ENCODE results near the gene CLCN7.
"Not testable (repeated sequence)": the region's sequence is repeated elsewhere in the genome, so short reads cannot be mapped to it uniquely, and the experiment has no call there.

Gene CLCN7

DNA sequence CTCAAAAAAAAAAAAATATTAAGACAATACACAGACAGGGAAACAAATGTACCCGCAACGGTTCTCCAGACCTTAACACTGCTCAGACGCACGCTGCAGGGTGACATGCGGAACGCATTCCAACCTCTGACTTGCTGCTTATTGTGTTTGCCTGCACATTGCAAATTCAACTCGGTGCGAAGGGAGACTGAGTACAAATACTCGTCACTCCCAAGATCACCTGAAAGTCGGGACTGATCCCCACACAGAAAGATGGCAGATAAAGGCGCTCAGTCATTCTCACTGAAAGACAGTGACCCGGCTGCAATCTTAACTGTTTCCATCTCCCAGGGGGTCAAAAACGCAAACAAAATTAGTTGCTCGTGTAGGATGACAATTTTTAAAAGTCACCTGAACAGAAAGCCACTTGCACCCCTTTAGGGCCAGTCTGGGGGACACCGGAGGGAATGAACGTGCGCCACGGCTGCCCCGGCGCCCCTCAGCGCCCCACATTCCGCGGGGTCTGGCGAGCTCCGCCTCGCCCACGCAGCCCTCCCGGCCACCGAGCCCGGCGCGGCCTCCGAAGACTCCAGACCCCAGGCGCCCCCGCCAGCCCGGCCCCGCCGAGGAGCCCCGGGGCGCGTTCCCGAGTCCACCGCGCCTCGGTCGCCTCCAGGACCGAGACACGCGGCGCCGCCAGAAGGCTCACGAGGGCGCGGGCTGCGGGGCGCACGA, 589 bp downstream of the CLCN7 start:
- TF ChIP-seq, protein P1, sequence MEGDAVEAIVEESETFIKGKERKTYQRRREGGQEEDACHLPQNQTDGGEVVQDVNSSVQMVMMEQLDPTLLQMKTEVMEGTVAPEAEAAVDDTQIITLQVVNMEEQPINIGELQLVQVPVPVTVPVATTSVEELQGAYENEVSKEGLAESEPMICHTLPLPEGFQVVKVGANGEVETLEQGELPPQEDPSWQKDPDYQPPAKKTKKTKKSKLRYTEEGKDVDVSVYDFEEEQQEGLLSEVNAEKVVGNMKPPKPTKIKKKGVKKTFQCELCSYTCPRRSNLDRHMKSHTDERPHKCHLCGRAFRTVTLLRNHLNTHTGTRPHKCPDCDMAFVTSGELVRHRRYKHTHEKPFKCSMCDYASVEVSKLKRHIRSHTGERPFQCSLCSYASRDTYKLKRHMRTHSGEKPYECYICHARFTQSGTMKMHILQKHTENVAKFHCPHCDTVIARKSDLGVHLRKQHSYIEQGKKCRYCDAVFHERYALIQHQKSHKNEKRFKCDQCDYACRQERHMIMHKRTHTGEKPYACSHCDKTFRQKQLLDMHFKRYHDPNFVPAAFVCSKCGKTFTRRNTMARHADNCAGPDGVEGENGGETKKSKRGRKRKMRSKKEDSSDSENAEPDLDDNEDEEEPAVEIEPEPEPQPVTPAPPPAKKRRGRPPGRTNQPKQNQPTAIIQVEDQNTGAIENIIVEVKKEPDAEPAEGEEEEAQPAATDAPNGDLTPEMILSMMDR (conservative IDR thresholded peaks at IDR 0.05; ENCODE audit: low read depth, low read length) = no peak
- DNase-seq (ENCODE audit: low read depth) = no peak
- H3K4me3 ChIP-seq (ENCODE audit: low read length) = peak overlapping the region; percentile 77

DNA sequence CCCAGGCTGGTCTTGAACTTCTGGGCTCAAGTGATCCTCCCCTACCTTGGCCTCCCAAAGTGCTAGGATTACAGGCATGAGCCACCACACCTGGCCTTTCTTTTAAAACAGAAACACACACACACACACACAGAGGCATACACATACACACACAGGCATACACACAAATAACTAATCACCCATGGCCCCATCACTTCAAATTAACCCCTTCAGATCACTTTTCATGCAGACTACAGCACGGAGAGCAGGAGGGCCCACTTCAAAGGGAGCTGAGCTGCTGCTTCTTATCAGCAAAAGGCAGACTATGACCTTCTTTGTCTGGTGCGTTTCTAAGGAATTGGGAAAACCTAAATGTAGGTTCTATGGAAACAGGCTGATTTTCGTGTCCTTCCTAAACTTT, 1.9 kb downstream of the CLCN7 start:
- DNase-seq (ENCODE audit: low read depth) = no peak
- TF ChIP-seq, protein P1 (conservative IDR thresholded peaks at IDR 0.05; ENCODE audit: low read depth, low read length) = no peak
- H3K4me3 ChIP-seq (ENCODE audit: low read length) = no peak overlapping the region

DNA sequence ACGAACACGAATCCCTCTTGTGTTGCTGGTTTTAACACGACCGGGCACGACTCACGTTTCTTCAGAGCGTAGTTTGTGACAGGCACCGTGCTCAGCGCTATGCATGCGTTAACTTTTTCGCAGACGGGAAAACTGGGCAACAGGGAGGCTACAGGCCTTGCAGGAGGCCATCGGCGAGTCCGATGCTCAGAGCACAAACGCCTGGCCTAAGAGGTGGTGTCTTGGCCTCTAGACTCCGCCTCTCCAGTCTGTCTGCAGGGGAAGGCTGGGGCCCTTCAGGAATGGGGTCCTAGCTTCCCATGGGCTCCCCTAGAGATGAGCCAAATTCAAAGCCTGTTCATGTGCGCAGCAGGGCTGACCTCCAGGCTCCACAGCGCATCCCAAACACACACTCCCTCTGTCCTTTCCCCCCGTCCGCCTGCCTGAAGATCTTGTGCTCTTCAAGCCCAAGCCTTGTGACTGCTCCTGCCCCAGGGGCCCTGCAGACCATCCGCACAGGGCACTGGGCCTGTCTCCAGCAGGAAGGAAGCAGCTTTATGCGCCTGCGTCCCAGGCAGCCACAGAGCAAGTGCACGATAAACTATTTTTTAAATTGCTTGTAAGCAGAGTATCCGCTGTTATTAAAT, 3.1 kb downstream of the CLCN7 start:
- TF ChIP-seq, protein P1 (conservative IDR thresholded peaks at IDR 0.05; ENCODE audit: low read depth, low read length) = no peak
- no peak overlapping the region for H3K4me3 ChIP-seq (ENCODE audit: low read length)
- no peak for DNase-seq (ENCODE audit: low read depth)

DNA sequence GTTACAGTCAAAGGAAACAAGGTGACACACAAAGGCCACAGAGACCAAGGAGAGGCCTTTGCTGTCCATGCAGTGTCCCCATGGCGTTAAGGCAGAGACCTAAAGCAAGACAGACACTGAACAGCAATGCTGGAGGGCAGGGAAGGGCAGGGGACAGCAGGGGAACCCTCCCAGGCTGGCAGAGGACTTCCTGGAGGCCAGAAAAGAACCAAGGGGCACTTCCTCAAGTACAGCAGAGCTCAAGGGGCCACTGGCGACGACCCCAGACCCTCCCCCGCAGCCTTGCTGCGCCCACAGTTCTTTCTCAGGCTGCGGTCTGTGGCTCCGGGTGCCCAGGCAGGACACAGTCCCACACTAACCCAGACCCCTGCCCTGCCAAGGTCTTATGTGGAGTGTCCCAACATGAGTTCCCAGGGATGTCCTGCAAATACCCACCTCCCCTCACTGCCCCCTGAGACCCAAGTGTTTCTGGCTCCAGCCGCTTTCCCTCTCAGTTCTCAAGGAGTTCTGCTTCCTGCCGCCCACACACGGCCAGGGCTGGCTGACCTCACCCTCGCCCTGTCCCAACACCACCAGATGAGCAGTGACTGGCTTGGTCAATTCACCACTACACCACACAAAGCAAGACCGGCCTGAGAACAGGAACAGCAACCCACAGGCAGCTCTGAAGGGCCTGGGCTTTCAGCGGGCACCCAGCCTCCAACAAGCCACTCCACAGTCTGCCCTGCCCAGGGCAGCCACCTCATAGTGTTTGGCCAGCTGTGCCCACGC, 4.2 kb downstream of the CLCN7 start:
- no peak for DNase-seq (ENCODE audit: low read depth)
- TF ChIP-seq, protein P1 (conservative IDR thresholded peaks at IDR 0.05; ENCODE audit: low read depth, low read length) = no peak
- no peak overlapping the region for H3K4me3 ChIP-seq (ENCODE audit: low read length)

DNA sequence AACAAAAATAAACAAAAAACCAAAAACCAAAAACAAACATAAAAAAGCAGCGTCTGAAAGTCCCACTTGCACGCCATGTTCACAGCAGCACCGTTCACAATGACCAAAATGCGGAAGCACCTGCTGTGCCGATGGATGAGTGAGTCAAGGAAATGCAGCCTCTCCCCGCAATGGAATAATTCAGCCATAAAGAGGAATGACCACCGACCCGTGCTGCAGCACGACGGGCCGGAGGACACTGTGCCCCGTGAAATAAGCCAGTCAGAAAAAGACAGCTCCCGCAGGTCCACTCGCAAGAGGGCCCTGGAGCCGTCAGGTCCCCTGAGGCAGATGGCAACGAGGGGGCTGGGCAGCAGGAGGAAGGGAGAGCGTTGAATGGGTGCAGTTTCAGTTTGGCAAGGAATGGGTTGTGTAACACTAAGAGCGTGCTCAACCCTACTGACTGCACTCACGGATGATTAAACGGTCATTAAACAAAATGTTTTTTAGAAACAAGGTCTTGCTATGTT, 5.1 kb downstream of the CLCN7 start:
- TF ChIP-seq, protein P1 (conservative IDR thresholded peaks at IDR 0.05; ENCODE audit: low read depth, low read length) = no peak
- H3K4me3 ChIP-seq (ENCODE audit: low read length) = no peak overlapping the region
- DNase-seq (ENCODE audit: low read depth) = no peak

DNA sequence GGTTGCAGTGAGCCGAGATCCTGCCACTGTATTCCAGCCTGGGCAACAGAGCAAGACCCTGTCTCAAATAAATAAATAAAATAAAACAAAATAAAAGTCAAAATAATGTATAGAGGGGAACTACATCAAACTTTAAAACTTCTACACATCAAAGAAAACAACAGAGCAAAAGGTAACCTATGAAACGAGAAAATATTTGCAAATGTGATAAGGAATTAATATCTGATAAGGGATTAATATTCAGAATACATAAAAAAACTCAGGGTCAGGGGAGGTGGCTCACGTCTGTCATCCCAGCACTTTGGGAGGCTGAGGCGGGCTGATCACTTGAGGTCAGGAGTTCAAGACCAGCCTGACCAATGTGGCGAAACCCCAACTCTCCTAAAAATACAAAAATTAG, 5.7 kb downstream of the CLCN7 start:
- not testable (repeated sequence) for H3K4me3 ChIP-seq (ENCODE audit: low read length); DNase-seq (ENCODE audit: low read depth)

DNA sequence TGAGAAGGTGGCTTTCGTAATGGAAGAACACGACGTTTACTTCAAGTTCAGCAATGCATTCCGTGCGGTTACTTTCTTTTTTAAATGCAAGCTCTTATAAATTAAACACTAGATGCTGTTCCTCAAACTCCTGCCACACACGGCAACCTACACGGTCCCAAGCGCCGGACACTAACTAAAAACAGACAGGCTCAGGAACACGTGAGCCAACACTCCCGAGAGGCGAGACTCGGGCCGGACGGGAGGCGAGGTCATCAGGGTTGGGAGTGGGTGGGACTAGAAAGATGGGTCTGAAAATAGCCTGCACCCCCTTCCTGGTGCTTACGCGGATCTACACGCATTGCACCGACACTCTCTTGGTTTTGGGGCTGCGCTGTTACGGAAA, 6.4 kb downstream of the CLCN7 start:
- TF ChIP-seq, protein P1 (conservative IDR thresholded peaks at IDR 0.05; ENCODE audit: low read depth, low read length) = no peak
- H3K4me3 ChIP-seq (ENCODE audit: low read length) = no peak overlapping the region
- no peak for DNase-seq (ENCODE audit: low read depth)
